Suprapubic skin (tissue), 3 donors: ENCODE measurements around the gene NPR2.

Source experiments
- CTCF ChIP-seq, 2 donors: fragments of 200-600 bp in 1 of 2; fragments of 450-650 bp in 1 of 2; sonication (generic) in 1 of 2; IDR thresholded peaks; one replicate each; pipeline ENCODE4 v1.5.1; 2016 to 2019; ENCODE audit warnings: antibody characterized with exemption in 2 of 2, mild to moderate bottlenecking in 1 of 2, moderate library complexity in 1 of 2
- POLR2AphosphoS5 ChIP-seq, 3 donors: sonication (generic); formaldehyde crosslinking; IDR thresholded peaks; one replicate each; pipeline ENCODE4 v1.6.1; 2017; ENCODE audit warnings: antibody characterized with exemption in 3 of 3

- TF ChIP-seq CTCF (IDR thresholded peaks at IDR 0.05) (no peak), POLR2AphosphoS5 (IDR thresholded peaks at IDR 0.05) (no peak)
Observed at GRCh38 chr9:35829084-35829763, 37.8 kb downstream of the NPR2 start, which contains the start of gene TMEM8B.
